Measurements from ENCODE around the gene RNU7-1.

GRCh38 chr12:6929466-6930452 is 13.9 kb upstream of the RNU7-1 start:
- TF ChIP-seq POLR2A (IDR thresholded peaks at IDR 0.05), result no peak
- TF ChIP-seq CTCF (IDR thresholded peaks at IDR 0.05), result no peak
